HEK293T (cell line): ENCODE data around the gene HSBP1.

Experiments
- CTCF ChIA-PET: fragments of 350-600 bp; formaldehyde crosslinking; extraction: SDS; loops from one replicate; lab custom pipeline; 2021; ENCODE audit warnings: antibody characterized with exemption, inconsistent platforms; lab: Yijun Ruan, JAX
- POLR2A ChIA-PET: fragments of 350-600 bp; formaldehyde crosslinking; extraction: SDS; loops from one replicate; lab custom pipeline; 2020; ENCODE audit warnings: antibody characterized with exemption, inconsistent platforms; lab: Yijun Ruan, JAX
- DNase-seq: peaks from one replicate; pipeline ENCODE4 v3.0.0; 2012; ENCODE audit warnings: mixed read lengths; ENCODE audit errors: extremely low spot score
- ARNT ChIP-seq: fragments of 450-650 bp; IDR thresholded peaks from 2 replicates; pipeline ENCODE4 v1.6.1; 2017; ENCODE audit warnings: mild to moderate bottlenecking
- BHLHE40 ChIP-seq: fragments of 450-650 bp; IDR thresholded peaks from 2 replicates; pipeline ENCODE4 v1.6.1; 2016; ENCODE audit warnings: mild to moderate bottlenecking, moderate library complexity, borderline replicate concordance
- CTBP1 ChIP-seq: fragments of 450-650 bp; IDR thresholded peaks from 2 replicates; pipeline ENCODE4 v1.6.1; 2016; ENCODE audit warnings: borderline replicate concordance
- ELF4 ChIP-seq: fragments of 450-650 bp; IDR thresholded peaks from 2 replicates; pipeline ENCODE4 v1.6.1; 2017; ENCODE audit warnings: antibody characterized with exemption
- FOXA1 ChIP-seq: fragments of 450-650 bp; IDR thresholded peaks from 2 replicates; pipeline ENCODE4 v1.6.1; 2016; ENCODE audit warnings: mild to moderate bottlenecking
- FOXK2 ChIP-seq: fragments of 450-650 bp; IDR thresholded peaks from 2 replicates; pipeline ENCODE4 v1.6.1; 2016; ENCODE audit warnings: mild to moderate bottlenecking
- FOXM1 ChIP-seq: fragments of 450-650 bp; IDR thresholded peaks from 2 replicates; pipeline ENCODE4 v1.6.1; 2017; ENCODE audit warnings: mild to moderate bottlenecking, borderline replicate concordance
- HDGF ChIP-seq: fragments of 450-650 bp; IDR thresholded peaks from 2 replicates; pipeline ENCODE4 v1.6.1; 2017; ENCODE audit warnings: antibody characterized with exemption, borderline replicate concordance
- L3MBTL2 ChIP-seq: fragments of 450-650 bp; conservative IDR thresholded peaks from 2 replicates; pipeline ENCODE4 v1.6.1; 2016; ENCODE audit warnings: mild to moderate bottlenecking
- LEF1 ChIP-seq: fragments of 450-650 bp; IDR thresholded peaks from 2 replicates; pipeline ENCODE4 v1.6.1; 2017; ENCODE audit warnings: mild to moderate bottlenecking, borderline replicate concordance
- NFRKB ChIP-seq: fragments of 450-650 bp; IDR thresholded peaks from 2 replicates; pipeline ENCODE4 v1.6.1; 2016; ENCODE audit warnings: mild to moderate bottlenecking, moderate library complexity
- SP1 ChIP-seq: fragments of 450-650 bp; IDR thresholded peaks from 2 replicates; pipeline ENCODE4 v1.6.1; 2017
- SUZ12 ChIP-seq: fragments of 450-650 bp; IDR thresholded peaks from 2 replicates; pipeline ENCODE4 v1.6.1; 2016; ENCODE audit warnings: mild to moderate bottlenecking
- TARDBP ChIP-seq: fragments of 450-650 bp; IDR thresholded peaks from 2 replicates; pipeline ENCODE4 v1.6.1; 2016
- ZNF384 ChIP-seq: fragments of 450-650 bp; IDR thresholded peaks from 2 replicates; pipeline ENCODE4 v1.6.1; 2016
- TF ChIP-seq, protein P1 (sequence below): fragments of 450-650 bp; IDR thresholded peaks from 2 replicates; pipeline ENCODE4 v1.6.1; 2016

HSBP1 gene

DNA sequence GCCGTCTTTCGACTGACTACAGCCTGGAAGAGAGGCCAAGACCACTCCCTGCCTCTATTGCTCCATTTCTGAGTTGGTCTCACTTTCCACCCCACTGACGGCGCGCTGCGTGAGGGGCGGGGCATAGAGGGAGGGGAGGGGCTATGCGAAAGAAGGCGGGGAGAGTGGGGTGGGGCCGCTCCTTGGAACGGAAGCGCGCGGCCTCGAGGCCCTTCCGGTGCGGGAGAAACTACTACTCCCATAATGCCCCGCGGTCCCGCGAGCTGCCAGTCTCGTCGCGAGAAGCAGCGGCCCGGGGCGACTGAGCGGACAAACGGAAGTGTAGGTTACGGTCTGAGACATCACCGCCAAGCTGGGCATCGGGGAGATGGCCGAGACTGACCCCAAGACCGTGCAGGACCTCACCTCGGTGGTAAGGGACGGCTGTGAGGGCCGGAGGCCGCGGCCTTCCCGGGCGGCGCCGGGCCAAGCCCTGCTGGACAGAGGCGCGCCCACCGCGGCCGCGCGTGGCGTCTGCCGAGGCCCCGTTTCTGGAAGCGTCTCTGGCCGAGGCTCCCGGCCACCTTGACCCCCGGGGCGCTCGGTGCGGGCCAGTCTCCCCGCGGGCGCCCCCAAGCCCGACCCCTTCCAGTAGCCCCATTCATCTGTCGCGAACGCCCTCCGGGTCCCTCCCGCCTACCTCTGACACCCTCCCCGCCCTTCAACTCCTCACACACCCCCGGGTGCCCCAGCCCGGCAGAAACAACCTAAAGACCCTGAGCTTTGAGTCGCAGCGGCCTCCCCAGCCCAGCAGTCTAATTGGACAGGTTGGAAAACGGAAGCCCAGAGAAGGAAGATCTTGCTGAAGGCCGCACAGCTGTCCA, at the start of gene HSBP1:
Gene HSBP1, plus strand, starts transcription at position 269 of the 863 bp plus-strand sequence. Its CDS starts 99 bp downstream, at position 368.
- ChIA-PET CTCF (no interaction called here), POLR2A (interaction anchor here (0.7 kb wide), 2 partner anchors 9 to 16 kb away, joined by 3 to 4 read pairs; no protein-coding TSS in a partner anchor)
- peak; percentile 98 for DNase-seq
- TF ChIP-seq, protein P1, sequence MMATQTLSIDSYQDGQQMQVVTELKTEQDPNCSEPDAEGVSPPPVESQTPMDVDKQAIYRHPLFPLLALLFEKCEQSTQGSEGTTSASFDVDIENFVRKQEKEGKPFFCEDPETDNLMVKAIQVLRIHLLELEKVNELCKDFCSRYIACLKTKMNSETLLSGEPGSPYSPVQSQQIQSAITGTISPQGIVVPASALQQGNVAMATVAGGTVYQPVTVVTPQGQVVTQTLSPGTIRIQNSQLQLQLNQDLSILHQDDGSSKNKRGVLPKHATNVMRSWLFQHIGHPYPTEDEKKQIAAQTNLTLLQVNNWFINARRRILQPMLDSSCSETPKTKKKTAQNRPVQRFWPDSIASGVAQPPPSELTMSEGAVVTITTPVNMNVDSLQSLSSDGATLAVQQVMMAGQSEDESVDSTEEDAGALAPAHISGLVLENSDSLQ, result peak; percentile 63
- TF ChIP-seq SP1 (no peak), ELF4 (no peak; the same call in 1 of the 2 replicates), NFRKB (no peak), TARDBP (no peak), BHLHE40 (no peak), ZNF384 (no peak)

DNA sequence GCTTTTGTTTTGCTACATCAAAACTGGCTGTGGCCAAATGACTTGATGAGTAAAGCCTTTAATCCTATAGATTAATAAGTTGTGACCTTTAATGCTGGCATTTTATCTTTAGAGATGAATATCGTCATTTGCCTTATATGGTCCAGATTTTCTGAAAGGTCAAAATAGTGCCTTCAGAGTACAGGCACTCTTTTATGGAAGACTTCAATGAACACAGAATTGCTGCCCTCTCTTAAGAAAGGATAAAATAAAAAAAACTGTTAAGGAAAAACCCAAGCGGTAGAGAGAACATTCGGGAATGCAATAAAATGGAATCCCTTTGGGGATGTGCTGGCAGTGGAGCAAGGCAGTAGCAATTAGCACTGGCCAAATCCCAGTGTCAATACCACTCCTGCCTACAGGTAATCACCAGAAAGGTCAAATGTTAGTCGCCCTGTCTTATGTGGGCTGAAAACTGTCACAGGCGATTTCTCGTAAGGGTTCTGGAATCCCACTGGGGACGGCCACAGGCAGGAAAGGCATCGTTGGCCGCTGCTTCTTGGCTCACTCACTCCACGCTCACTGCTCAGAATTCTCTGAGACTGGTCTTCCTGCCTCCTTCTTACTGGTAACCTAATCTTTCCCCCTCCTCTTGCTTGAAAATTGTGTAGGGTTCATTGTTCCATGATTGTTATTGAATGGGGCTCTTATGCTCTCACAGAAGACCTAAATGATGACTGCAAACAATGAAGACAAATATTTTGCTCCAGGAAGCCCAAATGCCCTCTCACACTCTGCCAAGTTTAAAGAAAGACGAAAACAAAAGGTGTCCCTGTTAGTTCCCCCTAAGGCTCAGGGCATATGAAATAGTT, 45.4 kb upstream of the HSBP1 start:
- CTCF ChIA-PET, result no interaction called here
- TF ChIP-seq FOXA1 (no peak), FOXM1 (no peak), NFRKB (no peak), SUZ12 (no peak), HDGF (no peak), FOXK2 (no peak), BHLHE40 (no peak), CTBP1 (no peak), ZNF384 (no peak), LEF1 (no peak), TARDBP (no peak), L3MBTL2 (no peak), ELF4 (no peak), SP1 (no peak), ARNT (no peak)
- TF ChIP-seq, protein P1, result no peak
- DNase-seq, result no peak
- POLR2A ChIA-PET, result no interaction called here

DNA sequence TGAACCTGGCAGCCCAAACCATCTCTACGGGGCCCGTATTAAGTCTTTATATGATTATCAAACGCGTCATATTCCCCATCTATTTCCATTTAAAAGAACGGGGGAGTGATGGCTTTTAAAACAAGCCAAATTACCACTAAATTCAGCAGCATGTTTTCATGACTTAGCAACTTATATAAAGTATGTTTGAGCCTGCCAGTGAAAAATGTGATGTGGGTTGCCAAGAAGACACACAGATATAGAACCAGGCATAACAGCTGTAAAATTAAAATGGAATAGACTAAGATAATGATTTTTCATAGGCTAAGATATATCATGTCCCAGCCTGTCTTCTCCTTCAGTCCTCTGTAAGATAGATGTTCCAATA, 44.8 kb upstream of the HSBP1 start:
- POLR2A ChIA-PET, result no interaction called here
- CTCF ChIA-PET, result no interaction called here

DNA sequence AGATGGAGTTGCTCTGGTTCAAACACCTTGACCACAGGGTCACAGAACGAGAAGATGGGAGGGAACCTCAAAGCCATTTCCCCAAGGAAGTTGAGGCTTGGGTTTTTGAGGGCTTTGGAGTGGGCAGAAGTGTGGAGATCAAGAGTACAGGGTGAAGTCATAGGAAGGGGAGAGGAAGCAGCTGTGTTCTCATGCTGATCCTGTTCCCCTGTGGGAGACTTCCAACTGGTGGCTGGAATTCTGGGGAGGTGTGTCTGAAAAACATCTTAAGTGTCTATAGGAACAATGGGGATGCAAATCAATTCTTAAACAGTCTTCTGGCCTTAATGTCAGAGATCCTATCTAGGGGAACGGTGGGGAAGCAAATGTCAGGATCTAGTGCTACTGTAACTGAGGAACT, 38.8 kb upstream of the HSBP1 start:
- POLR2A ChIA-PET, result no interaction called here
- TF ChIP-seq SUZ12 (no peak), CTBP1 (no peak), ZNF384 (no peak), HDGF (no peak), ELF4 (no peak), TARDBP (no peak), FOXA1 (no peak), NFRKB (no peak), FOXK2 (no peak), L3MBTL2 (no peak)
- TF ChIP-seq, protein P1, result no peak
- no peak for DNase-seq
- CTCF ChIA-PET, result no interaction called here

More for the DNA sequence above, 44.8 kb upstream of the HSBP1 start:
- DNase-seq, result no peak
- TF ChIP-seq FOXK2, result no peak
- TF ChIP-seq L3MBTL2, result no peak
- TF ChIP-seq SUZ12, result no peak
- TF ChIP-seq LEF1, result no peak
- TF ChIP-seq ZNF384, result no peak
- no peak for TF ChIP-seq CTBP1
- TF ChIP-seq BHLHE40, result no peak
- TF ChIP-seq HDGF, result no peak
- no peak for TF ChIP-seq SP1
- TF ChIP-seq FOXA1, result no peak
- no peak for TF ChIP-seq ARNT
- TF ChIP-seq FOXM1, result no peak
- TF ChIP-seq ELF4, result no peak
- no peak for TF ChIP-seq NFRKB
- TF ChIP-seq TARDBP, result no peak
- TF ChIP-seq, protein P1, result no peak

DNA sequence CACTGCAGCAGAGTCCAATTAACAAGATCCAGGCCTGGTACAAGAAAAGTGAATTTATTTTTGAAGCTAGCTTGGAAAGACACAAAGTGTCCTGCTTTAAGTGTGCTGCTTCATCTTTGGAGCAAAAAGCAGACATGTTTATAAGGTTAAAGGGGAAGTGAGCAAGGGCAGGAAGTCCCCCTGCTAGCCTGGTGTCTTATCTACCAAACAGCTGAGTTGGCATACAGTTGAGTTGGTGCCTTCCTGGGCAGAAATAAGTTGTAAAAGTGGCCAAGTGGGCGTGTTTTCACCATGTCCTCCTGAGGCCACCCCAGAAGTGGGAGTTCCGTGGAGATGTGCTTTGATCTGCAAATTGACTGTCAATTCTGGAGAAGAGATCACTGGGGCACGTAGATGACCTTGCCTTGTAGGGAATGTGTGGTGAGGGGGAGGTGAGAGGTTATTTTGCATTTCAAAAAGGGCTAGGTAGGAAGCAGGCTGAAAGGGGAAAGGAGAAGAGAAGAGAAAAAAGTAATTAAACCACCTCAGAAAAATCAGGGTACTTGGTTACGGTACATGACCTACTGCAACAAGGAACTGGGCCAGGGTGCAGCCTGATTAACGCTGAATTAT, 38.3 kb upstream of the HSBP1 start:
- TF ChIP-seq CTBP1 (no peak), BHLHE40 (no peak), FOXK2 (no peak), LEF1 (no peak), SP1 (no peak), SUZ12 (no peak), ZNF384 (no peak), ARNT (no peak), FOXM1 (no peak), L3MBTL2 (no peak)
- TF ChIP-seq, protein P1, result no peak
- no peak for DNase-seq
- CTCF ChIA-PET, result no interaction called here
- POLR2A ChIA-PET, result no interaction called here
